HK-2 (cell line): ENCODE results near the gene MTNR1B.

Experiments used
- DNase-seq: peaks from one replicate; pipeline ENCODE4 v3.0.0-alpha.2; 2018; ENCODE audit not compliant: unreplicated experiment

The MTNR1B gene

GRCh38 chr11:92978271-92979111 lies 9.0 kb downstream of the MTNR1B start:
- no peak for DNase-seq

GRCh38 chr11:92979176-92979575 lies 9.7 kb downstream of the MTNR1B start:
- DNase-seq, result no peak

- no peak for DNase-seq
Measured at GRCh38 chr11:92980312-92980711, 10.9 kb downstream of the MTNR1B start.

- no peak for DNase-seq
Measured at GRCh38 chr11:92981508-92982043, 12.1 kb downstream of the MTNR1B start.

GRCh38 chr11:92986585-92986984 lies 17.1 kb downstream of the MTNR1B start:
- DNase-seq, result no peak

GRCh38 chr11:92993004-92993403 lies 23.6 kb downstream of the MTNR1B start:
- no peak for DNase-seq

GRCh38 chr11:93000511-93001476 lies 31.3 kb downstream of the MTNR1B start:
- DNase-seq, result no peak

- no peak for DNase-seq
Measured at GRCh38 chr11:93001806-93002205, 32.4 kb downstream of the MTNR1B start.

- no peak for DNase-seq
Measured at GRCh38 chr11:93002380-93002779, 32.9 kb downstream of the MTNR1B start.

- no peak for DNase-seq
Measured at GRCh38 chr11:93005239-93005638, 35.8 kb downstream of the MTNR1B start.

- DNase-seq, result no peak
Measured at GRCh38 chr11:93013646-93014045, 44.2 kb downstream of the MTNR1B start.

- DNase-seq, result no peak
Measured at GRCh38 chr11:93016595-93016994, 47.1 kb downstream of the MTNR1B start.

GRCh38 chr11:93017821-93018690 lies 48.6 kb downstream of the MTNR1B start:
- no peak for DNase-seq

GRCh38 chr11:93020248-93021046 lies 51.0 kb downstream of the MTNR1B start:
- no peak for DNase-seq

- DNase-seq, result no peak
Measured at GRCh38 chr11:93024369-93024768, 54.9 kb downstream of the MTNR1B start.

GRCh38 chr11:93025558-93026255 lies 56.3 kb downstream of the MTNR1B start:
- DNase-seq, result no peak

- no peak for DNase-seq
Measured at GRCh38 chr11:93028960-93029522, 59.6 kb downstream of the MTNR1B start.

- no peak for DNase-seq
Measured at GRCh38 chr11:93031386-93031785, 61.9 kb downstream of the MTNR1B start.
